Stimulated activated naive CD8-positive, alpha-beta T cell treated with anti-CD3 and anti-CD28 coated beads, Interleukin-15, Interleukin-2, amounts not matched to agents 100 U/mL and 50 U/mL, for 24 hours (primary cell): ENCODE results near the gene LRRC36.

Experiments
- ATAC-seq: fragments of 150-1000 bp; cut with Tn5 transposase; one replicate; pipeline ENCODE4 v1.10.0; 2021
- DNase-seq: peaks from one replicate; pipeline ENCODE4 v3.0.0; 2021

The LRRC36 gene

DNA sequence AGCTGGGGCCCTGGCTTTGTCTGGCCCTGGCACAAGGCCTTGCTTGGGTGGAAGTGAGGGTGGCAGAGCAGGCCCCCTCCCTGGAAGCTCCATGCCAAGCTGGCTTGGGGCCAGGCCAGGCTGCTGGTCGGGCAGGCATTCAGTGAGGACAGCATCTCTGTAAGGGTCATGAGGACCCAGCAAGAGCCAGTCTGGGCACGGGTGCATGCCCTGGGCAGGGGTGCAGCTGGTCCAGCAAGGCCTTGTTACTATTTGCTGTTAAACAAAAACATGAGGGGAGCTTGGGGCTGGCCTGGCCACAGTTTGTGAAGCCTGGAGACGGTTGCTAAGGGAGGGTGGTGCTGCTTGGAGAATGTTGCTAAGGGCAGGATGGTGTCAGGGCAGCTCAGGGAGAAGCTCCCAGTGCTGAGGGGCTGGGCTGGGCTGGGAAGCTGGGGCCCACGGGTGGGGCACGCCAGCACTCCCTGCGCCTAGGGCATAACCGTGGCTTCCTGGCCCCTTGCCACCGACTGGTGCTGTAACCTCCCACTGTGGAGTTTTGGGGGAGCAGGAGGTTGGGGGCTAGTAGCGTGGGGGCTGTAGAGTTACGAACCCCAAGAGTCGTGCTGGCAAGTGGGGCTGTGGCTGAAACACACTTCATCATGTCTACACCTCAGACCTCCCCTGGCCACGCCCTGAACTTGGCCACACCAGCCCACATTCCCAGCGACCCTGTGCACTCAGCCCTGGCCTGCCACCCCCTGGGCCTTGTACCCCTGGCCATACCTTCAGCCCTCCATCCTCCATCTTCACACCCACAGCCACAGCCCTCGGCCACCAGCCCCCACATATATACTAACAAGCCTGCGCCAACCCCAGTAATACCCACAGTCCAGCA lies 65.0 kb downstream of the LRRC36 start:
- ATAC-seq: no peak
- no peak for DNase-seq

GRCh38 chr16:67392301-67393059 lies 65.9 kb downstream of the LRRC36 start:
- ATAC-seq (no peak), DNase-seq (no peak)

DNA sequence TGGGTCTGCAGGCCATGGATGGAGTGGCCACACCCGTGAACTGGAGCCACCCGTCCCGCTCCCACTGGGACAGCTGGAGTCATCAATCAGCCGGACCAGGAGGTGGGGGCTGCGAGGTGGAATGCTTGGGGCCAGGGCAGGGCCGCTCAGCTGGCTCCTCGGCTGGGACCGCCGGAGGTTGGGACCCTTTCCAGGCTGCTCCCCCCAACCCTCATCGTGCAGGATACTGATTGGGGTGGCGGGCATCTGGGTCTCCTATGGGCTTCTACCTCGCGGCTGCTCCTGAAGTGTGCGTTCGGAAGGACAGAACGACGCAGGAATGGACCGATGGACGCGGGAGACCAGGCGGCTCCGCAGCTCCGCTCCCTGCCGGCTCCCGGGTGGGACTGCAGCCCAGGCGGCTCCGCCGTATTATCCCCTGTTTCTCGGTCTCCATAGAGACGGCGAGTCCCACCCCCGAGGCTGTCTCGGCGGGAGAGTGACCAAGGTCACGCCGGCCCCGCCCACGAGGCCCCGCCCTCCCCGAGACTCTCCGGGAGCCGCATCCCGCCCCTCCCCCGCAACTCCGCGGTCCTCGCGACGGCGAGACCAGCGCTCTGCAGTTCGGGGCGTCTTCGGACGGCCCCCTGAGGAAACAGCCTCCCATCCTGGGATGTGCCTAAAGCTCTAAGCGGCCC lies 66.6 kb downstream of the LRRC36 start, which contains the start of gene TPPP3:
Gene TPPP3 (minus strand): TSS at position 388 of the 677 bp plus-strand sequence. CDS start 2,387 bp downstream, outside the sequence.
- DNase-seq: peak; percentile 68

GRCh38 chr16:67393788-67394154 lies 67.2 kb downstream of the LRRC36 start:
- ATAC-seq: no peak
- DNase-seq: no peak

More for the DNA sequence above, 66.6 kb downstream of the LRRC36 start, which contains the start of gene TPPP3:
- ATAC-seq: peak; percentile 68

GRCh38 chr16:67394155-67395104 lies 67.8 kb downstream of the LRRC36 start:
- ATAC-seq: no peak
- no peak for DNase-seq

DNA sequence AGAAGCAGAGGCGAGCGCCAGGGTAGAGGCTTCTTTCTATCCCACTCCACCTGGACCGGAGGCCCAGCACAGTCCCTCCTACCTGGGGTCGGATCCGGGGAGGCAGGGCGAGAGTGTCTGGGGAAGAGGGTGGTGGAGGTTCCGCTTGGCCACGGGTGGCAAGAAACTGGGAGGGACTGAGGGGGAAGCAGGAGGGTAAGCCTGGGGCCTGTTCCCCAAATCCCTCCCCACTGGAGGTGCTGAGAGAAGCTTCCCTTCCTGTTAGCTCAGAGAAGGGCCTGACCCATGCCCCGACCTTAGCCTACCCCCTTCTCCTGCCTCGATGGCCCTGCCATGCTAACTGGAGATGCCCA lies 68.5 kb downstream of the LRRC36 start:
- DNase-seq (no peak), ATAC-seq (no peak)

GRCh38 chr16:67395458-67396158 lies 69.0 kb downstream of the LRRC36 start:
- ATAC-seq (no peak), DNase-seq (no peak)

DNA sequence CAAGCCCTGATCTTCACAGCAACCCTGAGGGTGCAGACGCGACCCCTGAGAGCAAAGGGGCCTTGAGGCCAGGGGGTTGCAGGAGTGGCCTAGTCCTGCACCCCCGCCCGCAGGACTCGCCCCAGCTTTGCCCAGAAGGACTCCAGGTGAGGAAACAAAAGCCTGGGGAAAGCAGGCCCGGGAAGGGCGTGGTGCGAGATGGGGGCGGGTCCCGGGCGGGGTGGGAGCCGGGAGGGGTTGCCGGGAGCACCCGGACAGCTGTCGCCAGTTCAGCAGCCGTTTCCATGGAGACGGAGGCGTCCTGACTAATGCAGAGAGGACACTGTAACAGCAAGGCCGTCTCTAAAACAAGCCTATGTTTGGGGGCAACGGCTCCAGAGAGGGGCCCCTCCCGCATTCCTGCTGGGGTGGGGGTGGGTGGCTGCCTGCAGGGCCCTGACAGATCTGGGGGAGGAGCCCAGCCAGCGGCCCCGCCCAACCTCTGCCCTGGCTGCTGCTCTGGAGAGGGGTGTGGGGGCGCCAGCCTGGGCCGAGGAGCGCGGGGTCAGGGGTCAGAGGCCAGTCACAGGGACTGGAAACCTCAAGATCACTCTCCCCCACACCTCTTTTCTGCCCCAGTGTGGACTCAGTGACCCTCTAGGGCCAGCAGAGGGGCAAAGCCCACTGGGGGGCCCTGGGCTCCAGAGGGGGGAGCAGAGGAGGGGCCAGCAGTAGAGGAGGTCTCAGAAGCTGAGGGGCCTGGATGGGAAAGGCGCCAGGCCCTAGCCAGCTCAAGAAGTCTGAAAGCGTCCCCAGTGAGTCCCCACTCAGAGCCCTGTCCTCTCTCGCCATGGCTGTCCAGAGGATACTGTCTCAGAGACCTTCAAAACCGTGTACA lies 69.8 kb downstream of the LRRC36 start:
- DNase-seq: no peak
- ATAC-seq: no peak

- ATAC-seq: no peak
- no peak for DNase-seq
Observed at GRCh38 chr16:67397036-67397801, 70.6 kb downstream of the LRRC36 start.

- ATAC-seq: no peak
- no peak for DNase-seq
Observed at GRCh38 chr16:67397812-67398545, 71.4 kb downstream of the LRRC36 start.

- DNase-seq: no peak
- no peak for ATAC-seq
Observed at GRCh38 chr16:67398546-67399217, 72.1 kb downstream of the LRRC36 start.

- DNase-seq (peak; percentile 73), ATAC-seq (peak; percentile 78)
Observed at GRCh38 chr16:67399218-67399733, 72.7 kb downstream of the LRRC36 start.

DNA sequence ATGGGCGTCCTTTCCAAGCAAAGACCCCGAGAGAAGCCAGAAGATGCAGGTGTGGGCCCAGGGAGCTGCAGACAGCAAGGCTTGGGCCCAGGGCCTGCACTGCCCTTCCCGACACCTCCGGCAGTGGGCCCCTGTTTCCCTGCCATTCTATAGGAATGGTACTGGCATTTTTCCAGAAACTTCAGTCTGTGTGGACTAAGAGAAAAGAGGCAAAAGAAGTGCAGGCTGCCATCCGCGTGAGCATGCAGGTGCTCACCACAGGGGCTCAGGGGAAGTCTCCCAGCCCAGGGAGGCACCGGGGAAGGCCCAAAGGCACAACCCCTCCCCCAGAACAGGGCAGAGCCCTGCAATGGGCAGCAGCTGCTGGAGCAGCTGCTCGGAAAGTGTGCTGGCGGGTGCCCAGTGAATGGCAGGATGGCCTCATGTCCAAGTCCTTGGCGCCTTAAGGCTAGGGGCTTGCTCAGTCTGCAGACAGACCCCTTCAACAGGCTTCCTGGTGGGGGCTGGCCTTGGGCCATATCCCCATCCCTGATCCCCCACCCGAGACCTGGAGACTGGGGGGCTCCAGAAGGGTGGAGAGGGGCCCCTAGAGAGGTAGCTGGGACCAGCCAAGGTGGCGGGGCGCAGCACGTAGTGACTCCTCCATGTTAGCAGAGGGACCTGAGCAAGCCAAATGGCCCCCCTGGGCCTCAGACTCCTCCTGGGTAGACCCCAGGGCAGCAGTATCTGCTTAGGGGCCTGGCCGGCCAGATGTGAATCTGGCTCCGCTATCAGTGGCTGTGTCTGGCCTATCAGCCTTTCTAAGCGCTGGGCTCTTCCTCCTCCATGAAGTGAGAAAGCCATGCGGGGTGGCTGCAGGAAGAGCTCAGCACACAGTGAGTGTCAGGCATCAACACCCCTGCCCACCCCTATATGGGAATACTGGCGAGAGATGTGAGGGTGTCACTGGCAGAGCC lies 73.4 kb downstream of the LRRC36 start:
- no peak for ATAC-seq
- DNase-seq: no peak

GRCh38 chr16:67400901-67401300 lies 74.3 kb downstream of the LRRC36 start:
- DNase-seq: no peak
- ATAC-seq: no peak

GRCh38 chr16:67403976-67404555 lies 77.5 kb downstream of the LRRC36 start:
- ATAC-seq: no peak

DNA sequence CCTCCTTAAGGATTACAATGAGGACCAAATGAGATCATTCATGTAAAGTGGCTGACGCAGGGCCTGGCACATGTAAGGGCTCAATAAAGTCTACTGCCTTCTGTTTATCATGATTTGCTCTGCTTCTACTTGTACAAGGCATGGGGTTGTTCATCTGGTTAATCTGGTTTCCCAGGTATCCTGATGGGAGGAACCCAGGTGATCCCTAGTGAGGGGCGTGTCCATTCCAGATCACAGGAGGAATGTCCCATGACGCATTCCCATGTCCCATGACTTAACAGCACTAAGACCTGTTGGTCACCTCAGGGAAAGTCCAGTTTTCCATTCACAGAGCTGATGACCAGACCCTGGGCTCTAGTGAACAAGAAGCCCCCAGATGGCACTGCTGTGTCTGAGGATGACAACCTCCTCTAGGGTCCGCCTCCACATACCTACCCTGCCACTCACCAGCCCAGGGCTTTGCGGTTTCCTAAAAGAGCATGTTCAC lies 78.2 kb downstream of the LRRC36 start:
- DNase-seq: no peak
- no peak for ATAC-seq

More at GRCh38 chr16:67403976-67404555, 77.5 kb downstream of the LRRC36 start:
- no peak for DNase-seq
